DND-41 (cell line): ENCODE data around the gene PDXK.

Experiments used
- CTCF ChIP-seq: IDR thresholded peaks from 2 replicates; pipeline ENCODE4 v1.5.1; 2012; ENCODE audit warnings: borderline replicate concordance, low read length, moderate library complexity, mild to moderate bottlenecking; ENCODE audit not compliant: poor library complexity, severe bottlenecking; ENCODE audit errors: extremely low read depth
- EZH2 ChIP-seq: IDR thresholded peaks from 3 replicates; pipeline ENCODE4 v1.6.1; 2012; ENCODE audit warnings: borderline replicate concordance, low read depth, mild to moderate bottlenecking, moderate library complexity, low read length, inconsistent platforms; ENCODE audit not compliant: severe bottlenecking

GRCh38 chr21:43767984-43768867 is 49.3 kb downstream of the PDXK start:
- TF ChIP-seq CTCF (no peak), EZH2 (no peak)
